ENCODE results near the gene FBXO4. TPM values are rescaled to one million over a fixed set of nuclear protein-coding genes. Genes with fewer than 3 reads are reported as not detected.

FBXO4 gene
- total and polyA plus RNA-seq, 12 donors: 3.1 to 12.2 (median 5.3) TPM

- no peaks in the 10 kb centered on the region for H3K9me3 ChIP-seq
- DNase-seq (no peak), ATAC-seq (no peak)
- TF ChIP-seq CTCF (IDR thresholded peaks at IDR 0.05): no peak
- H3K27me3 ChIP-seq: peaks cover 0 to 32% (median 8%) of the 10 kb centered on the region in 7 donors
- 37 to 43% methylated on average over 2 of the region's 2 CpGs for WGBS, 2 donors
- intact Hi-C loops (cut with DNase I): no loop called here
- no peak overlapping the region for H3K4me3 ChIP-seq
- peaks cover 0 to 4% (median 0%) of the 10 kb centered on the region in 9 donors for H3K4me1 ChIP-seq
- no peak overlapping the region for H3K27ac ChIP-seq
- H3K36me3 ChIP-seq: no peaks in the 10 kb centered on the region
Observed at GRCh38 chr5:41896230-41896629, 28.9 kb upstream of the FBXO4 start.

GRCh38 chr5:41903382-41903891 is 21.6 kb upstream of the FBXO4 start:
- 46 to 47% methylated on average over 8 of the region's 8 CpGs for WGBS, 2 donors
- H3K4me3 ChIP-seq: peak overlapping the region; percentile 8 to 93 (median 69)
- H3K27me3 ChIP-seq: peaks cover 0 to 4% (median 0%) of the 10 kb centered on the region in 7 donors
- peaks cover 0 to 25% (median 0%) of the 10 kb centered on the region in 9 donors for H3K36me3 ChIP-seq
- no peak for DNase-seq
- no peaks in the 10 kb centered on the region for H3K9me3 ChIP-seq
- peak overlapping the region; percentile 51 to 92 (median 86) for H3K27ac ChIP-seq
- no peak for ATAC-seq
- no peak for TF ChIP-seq CTCF (IDR thresholded peaks at IDR 0.05)
- intact Hi-C loops (cut with DNase I): loop anchor here in 4 of 10 donors (2.0 to 10.0 kb wide), 3 partner anchors 33 to 1221 kb away; partner anchors contain the start of genes OXCT1 (in 1 of the 4) and ZNF131 (in 1 of the 4)
- H3K4me1 ChIP-seq: peaks cover 0 to 43% (median 33%) of the 10 kb centered on the region in 9 donors

GRCh38 chr5:41903892-41904799 is 20.9 kb upstream of the FBXO4 start, which contains the start of gene RIMOC1:
Gene RIMOC1 (plus strand): TSS chr5:41904344. CDS start chr5:41904368, 24 bp downstream.
- no peak for TF ChIP-seq CTCF (IDR thresholded peaks at IDR 0.05)
- H3K9me3 ChIP-seq: no peaks in the 10 kb centered on the region
- WGBS, 2 donors: 0% methylated on average over 55 of the region's 55 CpGs
- DNase-seq (peak; percentile 98 to 99), ATAC-seq (peak; percentile 98 to 100 (median 99))
- H3K27ac ChIP-seq: peak within 1 kb of the TSS; percentile 51 to 92 (median 87)
- peaks cover 0 to 32% (median 6%) of the 10 kb centered on the region in 9 donors for H3K36me3 ChIP-seq
- peaks cover 0 to 4% (median 0%) of the 10 kb centered on the region in 7 donors for H3K27me3 ChIP-seq
- peak within 1 kb of the TSS; percentile 34 to 93 (median 70) for H3K4me3 ChIP-seq
- peaks cover 0 to 49% (median 37%) of the 10 kb centered on the region in 9 donors for H3K4me1 ChIP-seq
- intact Hi-C loops (cut with DNase I): loop anchor here in 7 of 10 donors (1.0 to 10.0 kb wide), 6 partner anchors 21 to 1221 kb away; partner anchors contain the start of genes FBXO4 (in 3 of the 7), OXCT1 (in 1 of the 7) and ZNF131 (in 1 of the 7)

GRCh38 chr5:41906151-41906550 is 18.9 kb upstream of the FBXO4 start:
- Histone ChIP-seq H3K27ac (peak overlapping the region in 2 of 10 donors; percentile 6 to 89), H3K4me1 (peaks cover 0 to 65% (median 40%) of the 10 kb centered on the region in 9 donors), H3K27me3 (no peaks in the 10 kb centered on the region), H3K36me3 (peaks cover 0 to 52% (median 15%) of the 10 kb centered on the region in 9 donors), H3K9me3 (no peaks in the 10 kb centered on the region), H3K4me3 (no peak overlapping the region)
- DNase-seq (no peak), ATAC-seq (no peak)
- intact Hi-C loops (cut with DNase I): loop anchor here in 4 of 10 donors (5.0 to 10.0 kb wide), 3 partner anchors 34 to 1219 kb away; partner anchors contain the start of genes OXCT1 (in 2 of the 4) and ZNF131 (in 1 of the 4)
- WGBS, 2 donors: 81 to 93% methylated on average over 2 of the region's 2 CpGs
- no peak for TF ChIP-seq CTCF (IDR thresholded peaks at IDR 0.05)

Data from heart right ventricle (tissue), 16 donors.